Measurements from ENCODE around the gene CNTFR.

DNA sequence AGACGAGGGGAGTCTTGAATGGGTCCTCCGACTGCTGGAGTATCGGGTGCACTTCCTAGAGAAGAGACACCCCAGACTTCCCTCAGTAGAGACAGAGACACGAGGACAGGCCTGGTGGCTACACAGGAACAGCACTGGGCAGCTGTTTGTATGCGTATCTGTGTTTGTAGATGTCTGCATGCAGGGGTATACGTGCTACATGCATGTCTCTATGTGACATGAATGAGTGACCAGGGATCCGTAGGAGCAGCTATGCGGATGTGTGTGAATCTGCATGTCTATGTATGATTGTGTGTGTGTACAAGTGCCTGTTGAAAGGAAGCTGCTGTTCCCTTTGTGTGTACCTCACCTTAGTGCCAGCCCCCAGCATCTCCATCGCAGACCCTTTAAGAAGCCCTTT, 31.2 kb downstream of the CNTFR start:
- TF ChIP-seq, protein P1, sequence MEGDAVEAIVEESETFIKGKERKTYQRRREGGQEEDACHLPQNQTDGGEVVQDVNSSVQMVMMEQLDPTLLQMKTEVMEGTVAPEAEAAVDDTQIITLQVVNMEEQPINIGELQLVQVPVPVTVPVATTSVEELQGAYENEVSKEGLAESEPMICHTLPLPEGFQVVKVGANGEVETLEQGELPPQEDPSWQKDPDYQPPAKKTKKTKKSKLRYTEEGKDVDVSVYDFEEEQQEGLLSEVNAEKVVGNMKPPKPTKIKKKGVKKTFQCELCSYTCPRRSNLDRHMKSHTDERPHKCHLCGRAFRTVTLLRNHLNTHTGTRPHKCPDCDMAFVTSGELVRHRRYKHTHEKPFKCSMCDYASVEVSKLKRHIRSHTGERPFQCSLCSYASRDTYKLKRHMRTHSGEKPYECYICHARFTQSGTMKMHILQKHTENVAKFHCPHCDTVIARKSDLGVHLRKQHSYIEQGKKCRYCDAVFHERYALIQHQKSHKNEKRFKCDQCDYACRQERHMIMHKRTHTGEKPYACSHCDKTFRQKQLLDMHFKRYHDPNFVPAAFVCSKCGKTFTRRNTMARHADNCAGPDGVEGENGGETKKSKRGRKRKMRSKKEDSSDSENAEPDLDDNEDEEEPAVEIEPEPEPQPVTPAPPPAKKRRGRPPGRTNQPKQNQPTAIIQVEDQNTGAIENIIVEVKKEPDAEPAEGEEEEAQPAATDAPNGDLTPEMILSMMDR (IDR thresholded peaks at IDR 0.05): no peak
- no peak for TF ChIP-seq POLR2A (IDR thresholded peaks at IDR 0.05)
